SK-N-MC (cell line): ENCODE data around the gene PTGER1.
"Not testable (repeated sequence)": the region's sequence is repeated elsewhere in the genome, so short reads cannot be mapped to it uniquely, and the experiment has no call there.

ENCODE experiments used
- DNase-seq: peaks from one replicate; pipeline ENCODE4 v3.0.0-alpha.2; 2011; ENCODE audit warnings: low read depth, low spot score
- H3K27ac ChIP-seq: fragments of 200-600 bp; sonication (generic); 2 replicates; pipeline ENCODE4 v1.5.1; 2016; ENCODE audit warnings: mixed run types
- H3K36me3 ChIP-seq: fragments of 200-600 bp; sonication (generic); 2 replicates; pipeline ENCODE4 v1.6.1; 2017; ENCODE audit warnings: antibody characterized with exemption, low read length, mixed read lengths; ENCODE audit not compliant: insufficient read depth
- H3K4me3 ChIP-seq: fragments of 200-600 bp; sonication (generic); 2 replicates; pipeline ENCODE4 v1.5.1; 2016
- H3K9ac ChIP-seq: fragments of 200-600 bp; sonication (generic); 2 replicates; pipeline ENCODE4 v1.8.0; 2017; ENCODE audit warnings: mixed run types, mixed read lengths; ENCODE audit not compliant: insufficient read length
- H3K9me3 ChIP-seq: fragments of 200-600 bp; sonication (generic); 2 replicates; pipeline ENCODE4 v1.6.1; 2017; ENCODE audit warnings: low read depth, mild to moderate bottlenecking, antibody characterized with exemption, low read length, moderate library complexity, mixed read lengths
- EZH2 ChIP-seq: fragments of 200-600 bp; sonication (generic); IDR thresholded peaks from one replicate; pipeline ENCODE4 v1.6.1; 2017; ENCODE audit warnings: antibody characterized with exemption
- FOXP2 ChIP-seq: optimal IDR thresholded peaks from 2 replicates; pipeline ENCODE3; 2011; ENCODE audit warnings: mild to moderate bottlenecking, moderate library complexity; ENCODE audit not compliant: insufficient read depth; ENCODE audit errors: extremely low read length, control extremely low read depth
- POLR2AphosphoS5 ChIP-seq: IDR thresholded peaks from 2 replicates; pipeline ENCODE4 v1.6.1; 2012; ENCODE audit warnings: mild to moderate bottlenecking, low read depth, low read length, borderline replicate concordance

PTGER1 gene

DNA sequence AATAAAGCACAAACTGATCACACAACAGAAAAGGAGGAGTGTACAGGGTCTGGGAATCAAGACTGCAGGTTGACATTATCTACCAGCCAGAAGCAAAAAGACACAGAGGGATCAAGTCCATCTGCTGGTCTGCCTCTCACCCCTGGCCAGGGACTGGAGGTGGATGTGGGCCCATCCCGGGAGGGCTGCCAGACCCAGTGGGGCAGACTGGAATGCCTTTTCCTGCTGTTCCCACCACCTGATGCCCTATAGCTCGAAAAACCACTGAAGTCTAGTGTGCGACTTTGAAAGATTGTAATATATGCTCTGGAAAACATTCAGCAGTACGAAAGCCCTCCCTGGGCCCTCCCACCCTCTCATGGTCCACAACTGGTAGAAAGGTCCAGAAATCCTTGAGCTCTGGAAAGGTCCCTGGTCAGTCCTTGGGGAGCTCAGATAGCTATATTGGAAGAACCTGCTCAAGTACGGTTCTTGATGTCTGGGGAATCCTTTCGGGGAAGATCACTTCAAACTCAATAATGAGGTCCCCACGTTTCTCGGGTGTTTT lies 40.4 kb upstream of the PTGER1 start:
- no peak overlapping the region for H3K4me3 ChIP-seq
- no peaks in the 10 kb centered on the region for H3K9me3 ChIP-seq

DNA sequence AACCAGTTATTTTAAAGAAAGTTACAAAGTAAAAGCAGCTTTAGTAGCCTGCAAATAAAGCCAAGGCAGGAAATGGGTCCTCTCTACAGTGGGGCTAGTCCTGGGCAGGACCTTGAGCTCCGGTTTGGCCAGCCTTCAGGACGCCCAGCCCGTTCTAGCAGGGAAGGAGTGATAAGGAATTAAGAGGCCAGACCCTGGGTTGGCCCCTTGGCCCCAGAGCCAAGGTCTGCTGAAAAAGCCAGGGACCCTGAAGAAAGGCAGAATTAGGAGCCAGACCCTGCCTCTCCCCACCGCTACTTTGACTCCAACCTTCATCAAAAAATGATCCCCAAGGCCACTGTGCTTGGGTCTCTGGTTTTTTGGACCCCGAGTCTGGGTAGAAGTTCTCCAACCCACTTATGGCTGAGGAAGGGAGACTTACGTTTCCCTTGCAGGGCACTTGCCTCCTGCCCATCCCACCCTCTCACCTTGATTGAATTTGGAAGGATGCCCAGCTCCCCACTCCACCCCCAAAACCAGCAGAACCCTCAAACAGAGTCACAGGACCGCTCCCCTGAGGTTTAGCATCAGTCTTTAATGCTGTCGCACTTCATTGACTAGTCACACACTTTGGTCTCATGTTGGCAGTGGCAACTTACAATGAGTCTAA lies 39.2 kb upstream of the PTGER1 start:
- Histone ChIP-seq H3K4me3 (no peak overlapping the region), H3K36me3 (peaks cover 31% of the 10 kb centered on the region), H3K9me3 (no peaks in the 10 kb centered on the region), H3K27ac (peak overlapping the region; percentile 60; the same call in 1 of the 2 replicates), H3K9ac (no peak overlapping the region)
- no peak for DNase-seq
- TF ChIP-seq FOXP2 (no peak), EZH2 (no peak), POLR2AphosphoS5 (no peak)

More for the DNA sequence above, 40.4 kb upstream of the PTGER1 start:
- H3K9ac ChIP-seq, result no peak overlapping the region
- peaks cover 31% of the 10 kb centered on the region for H3K36me3 ChIP-seq
- no peak overlapping the region for H3K27ac ChIP-seq
- no peak for DNase-seq
- TF ChIP-seq FOXP2 (no peak), POLR2AphosphoS5 (no peak), EZH2 (no peak)

DNA sequence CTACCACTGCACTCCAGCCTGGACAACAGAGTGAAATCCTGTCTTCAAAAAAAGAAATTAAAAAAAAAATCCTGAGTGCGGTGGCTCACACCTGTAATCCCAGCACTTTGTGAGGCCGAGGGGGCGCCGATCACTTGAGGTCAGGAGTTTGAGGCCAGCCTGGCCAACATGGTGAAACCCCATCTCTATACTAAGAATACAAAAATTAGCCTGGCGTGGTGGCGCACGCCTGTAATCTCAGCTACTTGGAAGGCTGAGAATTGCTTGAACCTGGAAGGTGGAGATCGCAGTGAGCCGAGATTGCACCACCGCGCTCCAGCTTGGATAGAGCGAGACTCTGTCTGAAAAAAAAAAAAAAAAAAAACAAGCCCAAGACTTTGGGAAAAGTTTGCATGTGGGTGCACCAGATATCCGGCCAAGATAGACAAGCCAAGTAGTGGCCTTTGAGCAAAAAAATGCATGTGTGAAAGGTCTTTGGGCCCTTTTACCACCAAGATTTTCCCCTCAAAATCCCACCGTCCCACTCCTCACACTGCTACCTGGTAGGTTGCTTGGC lies 37.3 kb upstream of the PTGER1 start:
- DNase-seq, result no peak
- no peak overlapping the region for H3K4me3 ChIP-seq
- no peak overlapping the region for H3K27ac ChIP-seq
- peaks cover 31% of the 10 kb centered on the region for H3K36me3 ChIP-seq
- no peaks in the 10 kb centered on the region for H3K9me3 ChIP-seq
- TF ChIP-seq EZH2, result no peak
- TF ChIP-seq FOXP2, result no peak
- no peak for TF ChIP-seq POLR2AphosphoS5
- H3K9ac ChIP-seq, result no peak overlapping the region

DNA sequence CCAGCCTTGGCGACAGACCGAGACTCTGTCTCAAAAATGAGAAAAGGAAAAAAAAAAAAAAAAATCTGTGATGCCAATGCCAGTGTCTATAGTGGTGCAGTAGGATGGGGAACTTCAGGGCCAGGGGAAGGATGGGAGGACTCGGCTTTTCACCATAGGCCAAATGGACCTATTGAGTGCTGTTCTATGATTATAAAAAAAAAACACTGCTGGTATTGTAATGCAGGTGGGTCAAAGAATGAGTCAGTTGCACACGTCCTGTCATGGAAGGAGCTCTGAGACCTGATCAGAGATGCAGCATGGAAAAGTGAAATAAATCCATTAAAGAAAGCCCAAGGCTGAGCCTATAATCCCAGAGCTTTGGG lies 36.1 kb upstream of the PTGER1 start:
- Histone ChIP-seq H3K9ac (no peak overlapping the region), H3K36me3 (peaks cover 22% of the 10 kb centered on the region), H3K27ac (no peak overlapping the region), H3K9me3 (no peaks in the 10 kb centered on the region), H3K4me3 (no peak overlapping the region)
- TF ChIP-seq FOXP2 (no peak), EZH2 (no peak), POLR2AphosphoS5 (no peak)
- DNase-seq, result no peak

DNA sequence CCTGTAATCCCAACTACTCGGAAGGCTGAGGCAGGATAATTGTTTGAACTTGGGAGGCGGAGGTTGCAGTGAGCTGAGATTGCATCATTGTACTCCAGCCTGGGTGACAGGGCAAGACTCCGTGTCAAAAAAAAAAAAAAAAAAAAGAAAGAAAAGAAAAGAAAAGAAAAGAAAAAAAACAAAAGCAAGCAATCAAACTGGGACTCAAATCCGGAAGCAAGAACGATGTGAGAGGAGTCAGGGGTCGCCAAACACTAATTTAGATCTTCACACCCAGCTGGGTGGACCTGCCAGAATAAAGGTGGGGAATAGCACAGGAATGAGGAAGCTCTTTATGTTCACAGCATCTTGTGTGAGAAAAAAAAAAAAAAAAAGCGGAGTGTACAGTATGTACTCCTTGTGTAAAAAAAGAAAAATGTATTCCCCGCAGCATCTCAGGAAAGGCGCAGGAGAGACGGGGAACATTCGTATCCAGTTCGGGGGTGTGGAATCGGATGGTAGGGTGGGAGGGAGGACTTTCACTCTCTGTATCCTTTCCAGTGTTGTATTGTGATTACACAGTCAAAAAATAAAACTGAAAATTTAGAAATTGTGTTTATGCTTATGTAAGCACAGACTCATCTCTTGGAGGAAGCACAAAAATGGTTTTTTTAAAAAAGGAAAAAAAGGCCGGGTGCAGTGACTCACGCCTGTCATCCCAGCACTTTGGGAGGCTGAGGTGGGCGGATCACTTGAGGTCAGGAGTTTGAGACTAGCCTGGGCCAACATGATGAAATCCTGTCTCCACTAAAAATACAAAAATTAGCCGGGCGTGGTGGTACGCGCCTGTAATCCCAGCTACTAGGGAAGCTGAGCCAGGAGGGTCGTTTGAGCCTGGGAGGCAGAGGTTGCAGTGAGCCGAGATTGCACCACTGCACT lies 35.4 kb upstream of the PTGER1 start:
- Histone ChIP-seq H3K36me3 (peaks cover 16% of the 10 kb centered on the region), H3K4me3 (no peak overlapping the region), H3K9me3 (no peaks in the 10 kb centered on the region), H3K27ac (no peak overlapping the region), H3K9ac (no peak overlapping the region)
- no peak for DNase-seq
- TF ChIP-seq FOXP2, result no peak
- TF ChIP-seq EZH2, result no peak
- no peak for TF ChIP-seq POLR2AphosphoS5

DNA sequence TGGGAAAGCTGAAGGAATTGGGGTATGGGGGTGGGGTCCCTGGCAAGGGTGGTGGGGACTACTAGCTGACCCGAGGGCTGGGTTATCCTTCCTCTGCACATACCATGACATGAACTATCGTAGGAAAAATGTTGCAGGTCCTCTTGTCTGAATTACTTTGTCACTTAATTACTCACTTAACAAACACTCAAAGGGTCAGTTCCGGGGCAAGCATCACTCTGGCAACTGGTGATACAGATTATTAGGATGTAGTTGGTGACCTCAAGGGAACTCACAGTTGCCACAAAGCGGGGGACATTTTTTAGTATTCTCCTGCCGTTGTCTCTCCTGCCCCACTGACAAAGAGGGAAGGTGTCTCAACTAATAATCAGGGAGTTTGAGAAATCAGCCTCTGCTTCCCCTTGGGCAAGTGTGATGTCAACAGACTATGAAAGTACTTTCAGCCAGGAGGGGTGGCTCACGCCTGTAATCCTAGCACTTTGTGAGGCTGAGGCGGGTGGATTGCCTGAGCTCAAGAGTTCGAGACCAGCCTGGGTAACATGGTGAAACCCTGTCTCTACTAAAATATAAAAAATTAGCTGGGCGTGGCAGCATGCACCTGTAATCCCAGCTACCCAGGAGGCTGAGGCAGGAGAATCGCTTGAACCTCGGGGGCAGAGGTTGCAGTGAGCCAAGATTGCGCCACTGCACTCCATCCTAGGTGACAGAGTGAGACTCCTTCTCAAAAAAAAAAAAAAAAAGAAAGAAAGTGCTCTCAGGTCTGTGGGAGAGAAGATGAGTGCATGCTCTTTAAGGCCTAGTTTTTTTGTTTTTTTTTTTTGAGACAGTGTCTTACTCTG lies 32.8 kb upstream of the PTGER1 start:
- DNase-seq, result no peak
- TF ChIP-seq POLR2AphosphoS5 (no peak), FOXP2 (no peak), EZH2 (no peak)
- Histone ChIP-seq H3K36me3 (no peaks in the 10 kb centered on the region), H3K9me3 (no peaks in the 10 kb centered on the region), H3K27ac (no peak overlapping the region), H3K9ac (no peak overlapping the region), H3K4me3 (no peak overlapping the region)

DNA sequence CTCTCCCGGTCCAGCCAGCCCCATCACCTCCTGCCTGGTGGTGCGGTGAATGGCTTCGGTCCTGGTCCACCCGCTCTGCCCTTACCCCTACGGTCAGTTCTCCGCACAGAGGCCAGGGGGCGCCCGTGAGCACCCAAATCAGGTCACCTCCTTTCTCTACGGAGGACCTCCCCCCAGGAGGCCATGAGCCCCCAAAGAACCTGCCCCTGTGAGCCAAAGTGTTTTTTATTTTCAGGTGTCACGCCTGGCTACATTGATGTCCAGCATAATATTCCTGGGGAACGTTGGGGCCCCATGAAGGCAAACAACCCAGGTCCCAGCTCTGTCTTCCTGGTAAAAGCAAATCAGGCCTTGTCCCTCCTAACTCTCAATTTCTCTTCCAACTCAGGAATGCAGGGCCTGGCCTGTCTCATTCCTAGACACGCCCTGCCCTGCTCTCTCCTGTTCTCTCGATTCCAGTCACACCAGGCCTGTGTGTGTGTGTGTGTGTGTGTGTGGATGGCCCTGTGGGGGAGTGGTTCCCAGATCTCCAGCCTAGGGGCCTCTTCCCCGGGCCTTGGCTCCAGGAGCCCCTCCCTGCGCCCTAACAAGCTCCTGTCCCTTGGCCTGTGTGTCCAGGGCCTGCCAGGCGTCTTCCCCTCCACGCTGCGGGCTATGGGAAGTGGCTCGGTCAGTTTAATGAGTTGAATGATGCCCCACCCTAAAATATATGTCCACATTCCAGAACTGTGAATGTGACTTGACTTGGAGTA lies 30.5 kb upstream of the PTGER1 start:
- H3K27ac ChIP-seq, result no peak overlapping the region
- H3K9me3 ChIP-seq, result no peaks in the 10 kb centered on the region
- DNase-seq, result no peak
- no peaks in the 10 kb centered on the region for H3K36me3 ChIP-seq
- TF ChIP-seq POLR2AphosphoS5 (no peak), EZH2 (no peak), FOXP2 (no peak)
- no peak overlapping the region for H3K9ac ChIP-seq
- no peak overlapping the region for H3K4me3 ChIP-seq

DNA sequence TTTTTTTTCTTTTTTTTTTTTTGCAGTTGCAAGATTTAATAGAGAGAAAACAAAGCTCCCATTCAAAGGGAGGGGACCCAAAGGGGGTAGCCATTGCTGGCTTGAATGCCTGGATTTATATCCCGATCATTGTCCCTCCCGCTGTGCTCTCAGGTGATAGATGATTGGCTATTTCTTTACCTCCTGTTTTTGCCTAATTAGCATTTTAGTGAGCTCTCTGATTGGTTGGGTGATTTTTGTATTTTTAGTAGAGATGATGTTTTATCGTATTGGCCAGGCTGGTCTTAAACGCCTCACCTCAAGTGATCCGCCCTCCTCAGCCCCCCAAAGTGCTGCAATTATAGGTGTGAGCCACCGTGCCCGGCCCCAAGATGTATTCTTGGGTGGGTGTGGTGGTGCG lies 29.4 kb upstream of the PTGER1 start:
- H3K27ac ChIP-seq, H3K9me3 ChIP-seq, DNase-seq, H3K4me3 ChIP-seq, H3K9ac ChIP-seq, H3K36me3 ChIP-seq: not testable (repeated sequence)
